Fibroblast of mammary gland (primary cell): ENCODE results near the gene CYP2C9.

Experiments
- DNase-seq: peaks from one replicate; pipeline ENCODE4 v3.0.0-alpha.2; 2010; ENCODE audit warnings: low read depth
- H3K4me3 ChIP-seq: 2 replicates; pipeline ENCODE4 v1.5.1; 2011; ENCODE audit warnings: low read depth, mild to moderate bottlenecking, low read length, moderate library complexity; ENCODE audit not compliant: control insufficient read depth
- TF ChIP-seq, protein P1 (sequence below): conservative IDR thresholded peaks from 2 replicates; pipeline ENCODE4 v1.5.1; 2011; ENCODE audit warnings: low read depth, low read length, inconsistent platforms; ENCODE audit not compliant: control insufficient read depth, insufficient read depth

CYP2C9 gene

GRCh38 chr10:94992811-94993210 lies 54.4 kb downstream of the CYP2C9 start:
- TF ChIP-seq, protein P1, sequence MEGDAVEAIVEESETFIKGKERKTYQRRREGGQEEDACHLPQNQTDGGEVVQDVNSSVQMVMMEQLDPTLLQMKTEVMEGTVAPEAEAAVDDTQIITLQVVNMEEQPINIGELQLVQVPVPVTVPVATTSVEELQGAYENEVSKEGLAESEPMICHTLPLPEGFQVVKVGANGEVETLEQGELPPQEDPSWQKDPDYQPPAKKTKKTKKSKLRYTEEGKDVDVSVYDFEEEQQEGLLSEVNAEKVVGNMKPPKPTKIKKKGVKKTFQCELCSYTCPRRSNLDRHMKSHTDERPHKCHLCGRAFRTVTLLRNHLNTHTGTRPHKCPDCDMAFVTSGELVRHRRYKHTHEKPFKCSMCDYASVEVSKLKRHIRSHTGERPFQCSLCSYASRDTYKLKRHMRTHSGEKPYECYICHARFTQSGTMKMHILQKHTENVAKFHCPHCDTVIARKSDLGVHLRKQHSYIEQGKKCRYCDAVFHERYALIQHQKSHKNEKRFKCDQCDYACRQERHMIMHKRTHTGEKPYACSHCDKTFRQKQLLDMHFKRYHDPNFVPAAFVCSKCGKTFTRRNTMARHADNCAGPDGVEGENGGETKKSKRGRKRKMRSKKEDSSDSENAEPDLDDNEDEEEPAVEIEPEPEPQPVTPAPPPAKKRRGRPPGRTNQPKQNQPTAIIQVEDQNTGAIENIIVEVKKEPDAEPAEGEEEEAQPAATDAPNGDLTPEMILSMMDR, result no peak
- no peak overlapping the region for H3K4me3 ChIP-seq
- no peak for DNase-seq

GRCh38 chr10:94997741-94998174 lies 59.3 kb downstream of the CYP2C9 start:
- H3K4me3 ChIP-seq, result no peak overlapping the region
- no peak for DNase-seq
- TF ChIP-seq, protein P1, result no peak

DNA sequence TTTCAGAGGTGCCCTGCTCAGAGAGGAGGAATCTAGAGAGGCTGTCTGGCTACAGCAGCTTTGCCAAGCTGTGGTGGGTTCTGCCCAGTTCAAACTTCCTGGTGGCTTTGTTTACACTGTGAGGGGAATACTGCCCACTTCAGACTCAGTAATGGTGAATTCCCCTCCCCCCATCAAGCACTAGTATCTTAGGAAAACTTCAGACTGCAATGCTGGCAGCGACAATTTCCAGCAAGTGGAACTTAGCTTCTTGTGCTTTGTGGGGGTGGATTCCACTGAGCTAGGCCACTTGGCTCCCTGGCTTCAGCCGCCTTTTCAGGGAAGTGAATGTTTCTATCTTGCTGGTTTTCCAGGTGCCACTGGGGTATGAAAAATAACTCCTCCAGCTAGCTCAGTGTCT lies 88.0 kb downstream of the CYP2C9 start:
- no peak overlapping the region for H3K4me3 ChIP-seq
- no peak for DNase-seq
- TF ChIP-seq, protein P1, result no peak

- TF ChIP-seq, protein P1, result no peak
- no peak overlapping the region for H3K4me3 ChIP-seq
- no peak for DNase-seq
Observed at GRCh38 chr10:95031656-95032055, 93.2 kb downstream of the CYP2C9 start.

GRCh38 chr10:95034401-95034800 lies 95.9 kb downstream of the CYP2C9 start:
- TF ChIP-seq, protein P1, result no peak
- DNase-seq, result no peak

DNA sequence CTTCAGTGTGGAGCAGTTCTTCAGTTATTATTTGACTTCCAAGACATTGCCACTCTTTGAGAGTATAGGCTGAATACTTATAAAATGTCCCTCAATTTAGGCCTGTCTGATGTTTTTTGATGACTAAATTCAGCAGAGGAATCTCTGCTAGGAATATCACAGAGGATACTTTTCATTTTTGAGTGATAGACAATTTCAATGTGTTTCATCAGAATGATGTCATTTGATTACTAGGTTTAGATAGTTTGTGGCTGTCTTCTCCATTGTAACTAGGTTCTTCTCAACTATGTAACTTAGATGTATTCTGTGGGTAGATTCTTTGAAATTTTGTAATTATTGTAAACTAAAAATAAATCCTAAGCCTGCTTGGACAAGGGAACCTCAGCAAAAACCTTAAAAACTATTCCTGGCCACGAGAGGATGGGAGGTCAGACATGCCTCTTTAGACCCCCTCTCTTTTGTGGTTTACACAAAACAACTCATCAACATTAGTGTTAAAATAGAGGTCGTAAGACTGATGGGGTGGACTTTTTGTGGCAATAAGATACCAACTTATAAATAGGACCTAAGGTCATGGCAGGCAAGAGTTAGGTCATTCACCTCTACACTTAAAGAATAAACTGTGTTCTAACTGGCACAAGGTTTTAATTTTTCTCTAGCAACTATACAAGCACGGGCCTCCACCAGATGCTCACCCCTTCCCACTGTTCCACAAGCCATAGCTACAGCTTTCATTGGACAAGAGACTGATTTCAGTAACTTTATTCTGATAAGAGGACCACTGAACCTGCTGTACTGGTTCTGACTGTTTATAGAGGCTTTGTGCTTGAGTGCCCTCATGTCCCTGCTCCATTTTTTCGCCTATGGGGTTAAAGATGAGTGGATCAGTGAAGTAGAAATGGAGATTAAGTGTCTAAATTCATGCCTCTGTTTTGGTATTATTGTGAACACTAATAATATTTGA lies 97.2 kb downstream of the CYP2C9 start:
- no peak for DNase-seq
- TF ChIP-seq, protein P1, result no peak
- H3K4me3 ChIP-seq, result no peak overlapping the region

More at GRCh38 chr10:95034401-95034800, 95.9 kb downstream of the CYP2C9 start:
- H3K4me3 ChIP-seq, result no peak overlapping the region
